Right hindlimb (tissue), 1 donor: Measurements from ENCODE around the gene GJB4.
"Not testable (repeated sequence)": the region's sequence is repeated elsewhere in the genome, so short reads cannot be mapped to it uniquely, and the experiment has no call there.

Source experiments
- DNase-seq: peaks from one replicate; pipeline ENCODE4 v3.0.0-alpha.2; 2018

The GJB4 gene

GRCh38 chr1:34759503-34760357 lies at the start of gene GJB4:
Gene GJB4 (plus strand): TSS chr1:34759740. CDS start chr1:34761255, 1,515 bp downstream.
- DNase-seq, result no peak

DNA sequence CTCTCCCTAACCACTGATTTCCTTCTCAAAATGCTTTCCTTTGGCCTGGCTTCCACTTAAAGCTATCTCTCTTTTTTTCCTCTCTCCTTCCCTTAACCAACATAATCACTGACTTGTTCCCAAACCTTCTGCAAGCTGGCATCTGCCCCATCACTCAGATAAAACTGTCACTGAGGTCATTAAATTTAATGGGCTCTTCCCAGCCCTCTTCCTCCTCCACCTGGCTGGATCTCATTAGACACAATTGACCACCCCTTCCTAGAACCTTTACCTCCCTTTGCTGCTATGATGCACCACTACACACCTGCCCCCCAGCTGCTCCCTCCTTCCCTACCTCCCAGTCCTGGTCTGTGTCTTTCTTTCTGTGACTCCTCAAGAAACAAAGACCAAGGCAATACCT lies 48.7 kb upstream of the GJB4 start:
- DNase-seq, result no peak

GRCh38 chr1:34711485-34711884 lies 48.1 kb upstream of the GJB4 start:
- DNase-seq, result no peak

GRCh38 chr1:34712007-34712688 lies 47.4 kb upstream of the GJB4 start:
- DNase-seq, result peak; percentile 47

- DNase-seq, result peak; percentile 57
Observed at GRCh38 chr1:34713443-34713842, 46.1 kb upstream of the GJB4 start.

DNA sequence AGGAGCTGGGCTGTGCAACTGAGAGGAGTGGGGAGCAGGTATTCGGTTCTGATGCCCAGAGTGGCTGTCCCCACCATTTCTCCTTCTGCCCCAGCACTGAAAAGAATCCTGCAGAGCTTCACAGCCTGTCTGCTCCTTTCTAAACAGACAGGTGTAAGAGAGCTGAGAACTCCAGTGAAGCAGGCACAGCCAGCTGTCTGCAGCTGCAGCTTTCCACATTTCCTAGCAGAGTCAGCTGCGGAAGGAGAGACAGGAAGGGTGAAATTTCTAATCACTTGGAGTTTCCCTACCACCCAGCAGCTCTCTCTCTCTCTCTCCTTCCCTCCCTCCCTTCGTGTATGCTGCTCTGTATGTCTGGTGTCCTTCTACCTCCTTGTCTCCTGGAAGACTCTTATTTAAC lies 45.2 kb upstream of the GJB4 start:
- DNase-seq, result peak; percentile 41

- no peak for DNase-seq
Observed at GRCh38 chr1:34715139-34715538, 44.4 kb upstream of the GJB4 start.

GRCh38 chr1:34721241-34721640 lies 38.3 kb upstream of the GJB4 start:
- no peak for DNase-seq

- no peak for DNase-seq
Observed at GRCh38 chr1:34721646-34722355, 37.7 kb upstream of the GJB4 start.

GRCh38 chr1:34726861-34727260 lies 32.7 kb upstream of the GJB4 start:
- no peak for DNase-seq

- DNase-seq, result no peak
Observed at GRCh38 chr1:34730485-34730884, 29.1 kb upstream of the GJB4 start.

- DNase-seq, result not testable (repeated sequence)
Observed at GRCh38 chr1:34732831-34733230, 26.7 kb upstream of the GJB4 start.

DNA sequence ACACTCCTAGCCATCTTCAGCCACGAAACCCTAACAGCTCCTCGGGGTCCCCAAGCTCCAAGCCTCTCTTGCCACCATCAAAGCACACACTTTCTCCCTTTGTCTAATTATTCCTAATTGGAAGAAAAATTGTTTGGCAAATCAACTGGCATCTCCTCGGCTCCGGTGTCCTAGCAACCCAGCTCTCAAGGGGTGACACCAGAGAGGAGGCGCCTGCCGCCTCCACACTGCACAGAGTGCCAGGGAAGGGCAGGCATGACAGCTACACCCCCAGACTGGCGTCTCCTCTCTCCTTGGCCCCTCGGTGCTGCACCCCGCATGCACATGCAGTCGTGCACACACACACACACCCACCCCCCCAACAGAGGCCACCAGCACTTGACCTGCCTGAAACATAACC lies 22.8 kb upstream of the GJB4 start:
- no peak for DNase-seq

DNA sequence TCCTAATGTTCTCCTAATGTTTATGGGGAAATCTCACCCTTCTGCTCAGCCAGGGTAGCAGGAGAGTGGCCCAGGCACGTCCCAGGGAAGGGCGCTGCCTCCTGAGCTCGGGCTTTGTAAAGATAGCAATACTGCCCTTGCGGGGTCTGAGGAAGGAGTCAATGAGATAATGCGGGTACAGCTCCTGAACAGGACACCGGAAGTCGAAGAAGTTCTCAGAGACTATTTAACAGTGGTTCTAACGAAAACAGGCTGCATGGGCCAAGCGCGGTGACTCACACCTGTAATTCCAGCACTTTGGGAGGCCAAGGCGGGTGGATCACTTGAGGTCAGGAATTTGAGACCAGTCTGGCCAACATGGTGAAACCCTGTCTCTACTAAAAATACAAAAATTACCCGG lies 22.3 kb upstream of the GJB4 start:
- not testable (repeated sequence) for DNase-seq

DNA sequence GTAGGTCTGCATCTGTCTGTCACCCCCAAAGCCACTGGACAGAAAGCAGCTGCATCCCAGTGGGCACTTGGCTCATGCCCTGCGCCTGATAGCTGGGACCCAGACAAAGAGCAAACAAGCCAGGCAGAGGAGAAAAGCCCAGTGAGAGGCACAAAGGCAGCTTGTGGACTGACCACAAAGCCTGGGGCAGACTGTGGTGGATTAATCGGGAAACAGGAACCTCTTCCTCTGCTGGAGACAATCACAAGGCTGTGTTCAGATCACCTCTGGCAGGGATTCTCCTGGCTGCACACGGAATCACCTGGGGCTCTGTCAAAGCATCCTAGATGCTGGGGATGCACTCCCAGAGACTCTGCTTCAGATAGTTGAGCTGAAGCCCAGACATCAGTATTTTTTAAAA lies 19.9 kb upstream of the GJB4 start:
- no peak for DNase-seq

DNA sequence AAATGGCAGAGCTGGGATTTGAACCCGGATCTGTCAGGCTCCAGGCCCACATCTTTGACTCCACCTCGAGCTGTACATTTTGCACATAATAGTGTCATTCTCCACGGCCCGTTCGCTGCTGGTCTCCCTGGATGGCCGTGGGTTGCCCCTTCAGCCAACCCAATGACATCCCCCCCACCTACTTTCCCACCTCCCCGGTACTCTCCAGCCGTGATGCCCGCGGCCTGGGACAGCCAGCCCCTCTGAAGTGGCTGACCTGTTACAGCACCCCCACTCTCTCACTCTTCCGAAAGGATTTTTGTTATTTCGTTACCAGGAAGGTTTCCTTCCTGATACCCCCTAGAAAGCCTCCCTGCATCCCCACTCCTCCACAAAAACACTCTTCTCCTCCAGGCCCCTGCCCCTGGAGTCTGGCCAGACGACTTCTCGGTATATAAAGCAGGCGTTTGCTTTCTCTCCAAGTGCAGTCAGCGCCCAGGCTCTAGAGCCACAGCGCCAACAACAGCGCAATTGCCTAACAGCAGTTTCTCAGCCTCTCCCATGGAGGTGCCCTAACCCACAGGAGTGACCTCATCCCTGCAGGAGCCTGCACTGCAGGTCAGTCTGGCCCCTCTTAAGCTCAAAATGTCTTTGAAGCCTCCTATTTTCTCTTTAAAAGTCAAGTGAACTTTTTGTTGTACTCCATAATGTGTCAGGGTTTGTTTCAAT lies 19.2 kb upstream of the GJB4 start:
- DNase-seq, result no peak

DNA sequence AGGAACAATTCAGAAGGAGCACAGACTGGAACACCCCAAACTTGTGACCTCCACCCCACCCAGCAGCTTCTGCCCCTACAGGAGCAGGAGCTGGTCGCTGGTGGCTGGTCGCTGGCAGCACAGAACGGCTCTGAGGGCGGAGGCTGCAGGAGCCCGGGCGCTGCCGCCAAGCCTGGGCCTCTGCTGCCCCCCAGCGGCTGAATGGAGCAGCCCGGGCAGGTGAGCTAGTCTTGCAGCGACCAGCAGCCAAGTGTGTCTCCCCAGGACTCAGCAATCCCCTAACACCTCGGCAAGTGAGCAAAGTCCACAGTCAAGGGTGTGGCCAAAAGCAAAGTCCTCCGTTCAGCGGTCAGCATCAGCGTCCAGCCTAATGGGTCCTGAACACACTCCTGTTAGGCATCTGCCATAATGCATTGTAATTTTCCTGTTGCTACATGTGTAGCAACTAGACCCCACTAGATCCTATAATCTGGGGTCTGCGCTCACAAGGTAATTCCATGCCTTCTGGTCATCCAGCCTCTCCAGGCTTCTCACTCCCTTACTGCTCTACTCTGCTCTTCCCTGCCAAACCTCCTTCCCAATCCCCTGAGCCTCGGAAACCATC lies 16.8 kb upstream of the GJB4 start:
- peak; percentile 79 for DNase-seq

GRCh38 chr1:34743775-34744174 lies 15.8 kb upstream of the GJB4 start:
- DNase-seq, result no peak

GRCh38 chr1:34744851-34745250 lies 14.7 kb upstream of the GJB4 start:
- DNase-seq, result no peak

- DNase-seq, result no peak
Observed at GRCh38 chr1:34745666-34746065, 13.9 kb upstream of the GJB4 start.

DNA sequence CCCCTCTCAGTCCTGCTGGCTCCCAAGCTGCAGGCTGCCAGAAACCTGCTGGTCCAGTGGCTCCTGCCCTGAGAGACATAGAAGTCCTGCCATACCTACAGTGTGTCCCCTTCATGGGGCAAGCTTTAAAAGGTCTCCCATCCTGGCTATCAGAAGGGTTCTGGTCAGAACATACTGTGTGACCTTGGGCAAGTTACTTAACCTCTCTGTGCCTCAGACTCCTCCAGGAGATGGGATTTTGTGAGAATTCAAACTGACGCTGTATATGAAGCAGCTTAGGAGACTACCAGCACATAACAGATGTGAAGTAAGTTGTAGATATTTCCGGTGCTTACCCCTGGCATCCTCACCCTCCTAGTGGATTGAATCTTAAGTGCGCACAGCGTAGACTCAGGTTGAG lies 13.4 kb upstream of the GJB4 start:
- no peak for DNase-seq

DNA sequence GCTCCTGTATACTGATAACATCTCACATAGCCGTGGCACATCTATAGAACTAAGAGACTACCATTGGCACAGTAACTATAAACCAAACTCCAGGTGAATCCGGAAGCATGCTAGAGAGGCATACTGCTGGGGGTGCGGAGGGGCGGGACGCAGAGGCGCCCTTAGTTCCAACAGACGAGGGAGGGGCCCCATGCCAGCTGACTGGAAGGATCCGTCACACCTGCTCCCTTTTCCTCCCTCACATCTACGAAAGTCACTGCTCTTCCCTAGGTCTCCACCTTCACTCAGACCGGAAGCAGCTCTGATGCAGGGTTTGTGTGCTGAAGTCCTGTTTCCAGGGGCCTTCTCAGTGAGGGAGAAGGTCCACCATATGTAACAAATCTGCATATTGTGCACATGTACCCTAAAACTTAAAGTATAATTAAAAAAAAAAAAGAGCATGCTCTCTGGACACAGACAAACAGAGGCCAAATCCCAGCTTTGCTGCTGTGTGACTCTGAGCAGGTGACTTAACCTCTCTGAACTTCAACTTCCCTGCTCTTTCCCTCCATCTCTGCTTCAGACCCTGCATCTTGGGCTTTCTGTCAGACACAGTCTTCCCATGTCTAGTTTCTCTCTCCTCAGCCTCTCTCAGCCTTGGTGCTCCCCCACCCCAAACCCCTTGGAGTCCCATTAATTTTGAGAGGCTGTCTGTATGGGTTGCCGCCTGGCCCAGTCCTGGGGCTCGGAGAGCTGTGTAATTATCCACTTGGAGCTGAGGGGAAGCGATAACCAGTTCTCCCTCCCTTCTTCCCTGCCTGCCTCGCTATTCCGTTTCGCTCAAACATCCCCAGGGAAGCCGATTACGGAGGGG lies 12.5 kb upstream of the GJB4 start:
- no peak for DNase-seq
